ENCODE data around the gene FAM210A. TPM values are rescaled to one million over a fixed set of nuclear protein-coding genes. Genes with fewer than 3 reads are reported as not detected.
A peak's percentile ranks its signal among the peaks of the same experiment; 100 is the strongest.
"Not testable (repeated sequence)": the region's sequence is repeated elsewhere in the genome, so short reads cannot be mapped to it uniquely, and the experiment has no call there.

FAM210A gene
- polyA plus RNA-seq, 12 donors, result 14.7 to 38.7 (median 25.1) TPM; not detected in 1

GRCh38 chr18:13713455-13714055 is 12.8 kb downstream of the FAM210A start:
- no peak for DNase-seq

DNA sequence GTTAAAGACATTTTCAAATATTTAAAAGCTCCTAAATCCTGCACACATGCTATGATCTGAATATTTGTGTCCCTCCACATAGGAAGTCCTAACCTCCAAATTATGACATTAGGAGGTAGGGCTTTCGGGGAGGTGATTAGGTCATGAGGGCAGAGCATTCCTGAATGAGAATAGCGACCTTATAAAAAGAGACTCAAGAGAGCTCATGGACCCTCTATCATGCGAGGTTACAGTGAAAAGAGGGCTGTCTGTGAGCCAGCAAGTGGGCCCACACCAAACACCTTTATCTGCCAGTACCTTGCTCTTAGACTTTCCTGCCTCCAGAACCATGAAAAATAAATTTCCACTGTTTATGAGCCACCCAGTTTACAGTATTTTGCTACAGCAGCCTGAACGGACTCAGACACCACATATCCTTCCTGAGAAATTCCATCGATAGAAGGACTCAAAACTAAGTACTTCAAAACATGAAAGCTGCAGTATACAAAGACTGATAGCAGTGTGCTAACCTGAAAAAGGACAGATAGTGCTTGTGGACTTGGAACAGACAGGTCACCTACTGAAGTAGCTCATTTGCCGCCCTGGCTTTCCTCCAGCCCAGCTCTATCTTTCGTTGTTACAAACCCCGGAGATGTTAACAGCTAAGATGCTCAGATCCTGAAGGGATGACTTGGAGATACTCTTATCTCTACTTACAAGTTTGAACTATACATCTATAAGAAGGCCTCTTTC is 13.8 kb downstream of the FAM210A start:
- no peak for DNase-seq

DNA sequence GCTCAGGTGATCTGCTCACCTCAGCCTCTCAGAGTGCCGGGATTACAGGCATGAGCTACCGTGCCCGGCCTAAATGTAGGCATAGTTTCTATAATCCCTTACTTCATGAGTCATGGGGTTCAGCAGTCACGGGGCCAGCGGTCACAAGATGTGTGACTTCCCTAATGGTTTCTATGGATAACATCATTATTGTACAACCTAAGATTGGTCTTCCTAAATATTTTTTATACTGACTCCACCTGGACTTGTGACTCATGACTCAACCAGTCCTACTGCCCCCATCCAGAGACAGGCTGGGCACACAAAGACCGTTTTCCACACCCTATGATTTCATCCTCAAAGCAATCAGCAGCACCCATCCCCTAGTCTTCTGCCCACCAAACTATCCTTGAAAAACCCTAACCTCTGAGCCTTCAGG is 15.9 kb downstream of the FAM210A start:
- DNase-seq, result no peak

DNA sequence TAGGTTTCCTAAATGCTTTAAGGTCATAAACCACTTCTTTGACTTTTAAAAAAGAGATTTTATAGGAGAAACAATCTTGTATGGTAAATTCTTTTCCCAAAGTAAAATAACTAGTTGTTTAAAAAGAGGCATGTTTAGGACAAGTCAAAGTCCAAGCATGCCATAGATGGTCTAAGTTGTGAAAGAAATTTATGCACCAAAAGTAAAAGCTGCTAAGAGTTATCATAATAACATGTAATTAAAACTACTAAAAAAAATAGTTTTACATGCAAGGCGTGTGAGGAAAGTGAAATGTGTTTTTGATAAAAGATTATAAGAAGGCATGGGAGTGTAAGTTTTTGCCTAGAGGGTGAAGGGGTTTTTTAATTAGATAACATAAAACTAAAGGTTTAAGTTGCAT is 22.5 kb downstream of the FAM210A start:
- no peak for DNase-seq

DNA sequence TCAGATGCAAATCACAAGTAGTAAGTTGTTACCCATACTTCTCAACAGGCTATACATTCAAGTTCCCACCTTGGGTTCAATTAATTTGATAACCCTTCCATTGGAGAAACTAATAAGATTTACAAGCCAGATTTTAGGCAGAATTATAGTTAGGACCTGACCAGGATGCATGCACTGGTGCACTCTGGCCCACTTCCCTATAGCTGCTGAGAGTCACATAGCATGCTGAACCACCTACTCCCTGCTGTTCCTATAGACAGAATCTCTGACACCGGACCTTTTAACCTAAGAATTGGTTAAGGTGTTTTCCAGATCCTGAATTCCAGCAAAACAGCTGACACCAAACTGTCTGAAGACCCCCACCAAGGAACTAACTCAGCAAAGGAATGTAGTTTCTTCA is 26.2 kb downstream of the FAM210A start:
- DNase-seq, result no peak

GRCh38 chr18:13696961-13697360 is 29.4 kb downstream of the FAM210A start:
- DNase-seq, result no peak

GRCh38 chr18:13695337-13695736 is 31.0 kb downstream of the FAM210A start:
- not testable (repeated sequence) for DNase-seq

DNA sequence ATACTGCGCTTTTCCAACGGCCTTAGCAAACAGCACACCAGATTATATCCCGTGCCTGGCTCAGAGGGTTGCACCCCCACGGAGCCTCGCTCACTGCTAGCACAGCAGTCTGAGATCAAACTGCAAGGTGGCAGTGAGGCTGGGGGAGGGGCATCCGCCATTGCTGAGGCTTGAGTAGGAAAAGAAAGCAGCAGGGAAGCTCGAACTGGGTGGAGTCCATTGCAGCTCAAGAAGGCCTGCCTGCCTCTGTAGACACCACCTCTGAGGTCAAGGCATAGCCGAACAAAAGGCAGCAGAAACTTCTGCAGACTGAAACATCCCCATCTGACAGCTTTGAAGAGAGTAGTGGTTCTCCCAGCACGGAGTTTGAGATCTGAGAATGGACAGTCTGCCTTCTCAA is 36.3 kb downstream of the FAM210A start:
- not testable (repeated sequence) for DNase-seq

DNA sequence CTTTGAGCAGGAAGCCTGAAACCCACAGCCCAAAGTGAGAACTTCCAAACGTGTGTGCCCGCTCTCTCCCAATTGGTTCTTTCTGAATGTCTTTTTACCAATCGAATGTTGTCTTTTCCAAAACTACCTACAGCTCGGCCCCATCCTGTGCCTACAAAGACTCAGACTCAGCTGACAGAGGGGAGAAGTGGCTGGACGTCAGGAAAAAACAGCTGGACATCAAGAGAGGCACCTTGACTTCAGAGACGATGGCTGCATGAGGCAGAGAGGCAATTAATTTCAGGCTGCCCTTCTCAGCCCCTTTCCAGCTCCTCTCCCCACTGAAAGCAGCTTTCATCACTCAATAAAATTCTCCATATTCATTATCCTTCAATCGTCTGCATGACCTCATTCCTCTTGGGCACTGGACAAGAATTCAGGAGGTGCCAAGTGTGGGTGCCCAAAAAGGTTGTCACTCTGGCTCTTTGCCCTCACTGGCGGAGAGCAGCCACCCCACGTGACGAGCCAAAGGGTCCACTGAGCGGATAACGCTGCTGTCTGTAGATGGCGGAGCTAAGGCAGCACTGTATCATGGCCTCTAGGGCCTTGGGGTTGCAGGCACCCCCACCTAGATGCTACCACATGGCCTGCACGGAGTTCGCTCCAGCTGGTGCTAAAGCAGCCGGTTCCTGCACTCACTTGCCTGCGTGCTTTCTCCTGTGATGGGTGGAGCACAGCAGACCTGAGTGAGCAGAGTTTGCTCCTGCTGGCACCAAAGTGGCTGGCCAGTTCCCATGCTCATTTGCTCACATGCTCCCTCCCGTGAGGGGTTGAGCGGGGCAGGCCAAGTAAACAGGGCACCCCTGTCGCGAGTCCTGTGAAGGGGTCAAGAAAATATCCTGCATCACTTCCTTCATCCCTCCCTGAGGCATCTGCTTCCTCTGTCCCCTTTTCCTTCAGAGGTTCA is 37.9 kb downstream of the FAM210A start:
- DNase-seq, result no peak

DNA sequence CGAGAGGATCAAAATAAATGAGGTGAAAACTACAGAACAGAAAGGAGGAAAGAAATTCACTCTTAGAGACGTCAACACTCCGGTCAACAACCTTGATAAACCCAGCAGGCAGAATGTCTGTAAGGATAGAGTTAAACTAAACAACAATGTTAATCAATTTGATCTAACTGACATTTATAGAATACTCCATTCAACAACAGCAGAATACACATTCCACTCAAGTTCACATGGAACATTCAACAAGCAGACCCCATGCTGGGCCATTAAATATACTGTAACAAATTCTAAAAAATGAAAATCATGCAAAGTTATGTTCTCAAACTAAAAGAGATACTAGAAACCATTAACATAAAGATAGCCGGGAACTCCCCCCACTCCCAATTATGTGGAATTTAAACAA is 41.8 kb downstream of the FAM210A start:
- DNase-seq, result no peak

DNA sequence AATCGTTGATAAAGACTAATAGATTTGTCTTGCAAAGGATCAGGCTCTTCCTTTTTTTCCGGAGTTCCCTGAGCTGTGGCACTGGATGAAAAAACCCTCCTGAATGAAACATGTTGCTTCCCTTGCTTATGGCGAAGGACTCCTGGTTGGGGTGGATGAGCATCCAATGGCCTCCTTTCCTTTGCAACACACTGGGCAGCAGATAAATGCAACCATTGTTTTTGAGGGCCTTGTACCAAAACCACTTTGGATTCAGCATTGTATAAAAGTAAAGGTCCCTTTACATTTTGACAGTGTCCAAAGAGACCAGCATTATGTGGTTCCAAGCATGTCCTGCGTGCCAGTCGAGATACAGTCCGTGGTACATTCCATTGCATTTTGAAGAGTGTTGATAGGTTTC is 44.7 kb downstream of the FAM210A start:
- no peak for DNase-seq

DNA sequence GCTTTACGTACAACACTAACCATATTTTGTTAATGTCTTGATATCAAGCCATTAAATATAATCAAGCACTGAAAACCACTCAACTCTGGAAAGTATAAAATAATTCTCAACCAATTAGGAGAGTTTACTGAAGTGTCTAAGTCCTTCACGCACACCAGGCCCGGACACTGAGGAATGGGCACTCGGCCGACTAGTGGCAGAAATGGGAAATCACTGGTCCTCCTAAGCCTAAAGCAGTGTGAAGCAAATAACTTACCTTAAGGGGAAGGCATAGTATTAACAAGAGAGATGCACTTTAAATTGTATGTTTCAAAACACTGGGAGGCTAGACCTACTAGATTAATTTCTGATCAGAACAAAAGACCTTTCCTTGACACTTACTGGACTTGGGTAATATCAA is 45.7 kb downstream of the FAM210A start:
- DNase-seq, result no peak

DNA sequence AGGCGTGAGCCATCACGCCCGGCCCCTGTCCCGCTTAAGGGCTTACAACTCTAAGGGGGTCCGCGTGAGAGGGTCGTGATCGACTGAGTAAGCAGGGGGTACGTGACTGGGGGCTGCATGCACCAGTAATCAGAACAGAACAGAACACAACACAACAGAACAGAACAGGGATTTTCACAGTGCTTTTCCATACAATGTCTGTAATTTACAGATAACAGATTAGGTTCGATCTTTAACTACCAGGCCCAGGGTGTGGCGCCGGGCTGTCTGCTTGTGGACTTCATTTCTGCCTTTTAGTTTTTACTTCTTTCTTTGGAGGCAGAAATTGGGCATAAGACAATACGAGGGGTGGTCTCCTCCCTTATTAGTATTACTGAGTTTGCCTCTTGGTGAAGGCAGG is 49.0 kb downstream of the FAM210A start:
- DNase-seq, result not testable (repeated sequence)

DNA sequence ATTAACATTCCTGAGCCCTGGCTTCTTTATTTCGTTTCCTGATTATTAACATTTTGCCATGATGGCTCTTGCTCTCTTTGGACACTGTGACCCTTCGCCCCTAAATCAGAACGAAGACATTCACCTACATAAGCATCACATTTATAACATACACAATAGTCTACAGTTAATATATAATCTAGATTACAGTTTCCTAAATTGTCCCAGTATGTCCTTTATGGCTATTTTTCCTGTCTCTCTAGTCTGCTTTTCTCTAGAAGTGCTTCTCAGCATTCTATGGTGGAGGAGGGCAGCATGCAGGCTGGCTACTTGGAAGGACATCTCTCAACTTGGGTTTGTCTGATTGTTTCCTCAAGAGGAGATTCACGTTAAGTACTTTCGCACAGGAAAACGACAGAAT is 49.9 kb downstream of the FAM210A start:
- no peak for DNase-seq

- no peak for DNase-seq
These were observed 53.7 kb downstream of the FAM210A start for GRCh38 chr18:13672657-13673056.

GRCh38 chr18:13661779-13662256 is 64.5 kb downstream of the FAM210A start:
- no peak for DNase-seq

- no peak for DNase-seq
These were observed 65.1 kb downstream of the FAM210A start for GRCh38 chr18:13661051-13661778.

GRCh38 chr18:13660510-13660909 is 65.8 kb downstream of the FAM210A start:
- peak; percentile 28 for DNase-seq

GRCh38 chr18:13658436-13659204 is 67.7 kb downstream of the FAM210A start:
- no peak for DNase-seq

GRCh38 chr18:13657974-13658373 is 68.4 kb downstream of the FAM210A start:
- DNase-seq, result no peak
